HG03095 (cell line): ENCODE results near the gene ARHGAP6.

Experiments used
- ATAC-seq: cut with Tn5 transposase; IDR thresholded peaks from one replicate; pipeline ENCODE4 v1.9.1; 2021; ENCODE audit warnings: moderate library complexity; ENCODE audit not compliant: unreplicated experiment

The ARHGAP6 gene

DNA sequence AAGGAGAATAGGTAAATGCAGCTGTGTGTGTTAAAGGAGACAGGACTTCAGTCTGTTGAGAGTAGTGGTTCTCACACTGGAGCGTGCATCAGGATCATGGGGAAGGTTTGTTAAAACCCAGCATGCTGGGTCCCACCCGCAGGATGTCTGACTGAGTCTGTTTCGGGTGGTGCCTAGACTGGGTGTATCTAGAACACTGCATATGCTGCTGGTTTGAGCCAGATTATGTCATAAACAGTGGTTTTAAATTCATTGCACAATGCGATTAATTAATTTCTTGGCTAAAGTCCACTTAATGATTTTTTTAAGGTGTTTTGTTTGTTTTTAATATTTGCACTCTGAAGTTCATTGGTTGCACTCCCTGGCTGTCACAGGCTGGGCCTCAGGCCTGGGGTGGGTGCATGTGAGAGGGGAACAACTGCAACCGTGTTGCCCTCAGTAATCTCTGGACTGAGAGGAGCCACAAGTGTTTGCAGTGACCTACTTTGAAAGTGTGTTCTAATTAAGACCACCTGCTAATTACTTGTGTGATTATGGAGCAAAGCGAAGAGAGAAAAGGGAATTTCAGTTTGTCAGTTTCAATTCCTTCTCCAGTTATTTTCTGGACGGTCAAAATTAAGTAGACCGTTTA lies 546.3 kb downstream of the ARHGAP6 start:
- ATAC-seq = no peak

DNA sequence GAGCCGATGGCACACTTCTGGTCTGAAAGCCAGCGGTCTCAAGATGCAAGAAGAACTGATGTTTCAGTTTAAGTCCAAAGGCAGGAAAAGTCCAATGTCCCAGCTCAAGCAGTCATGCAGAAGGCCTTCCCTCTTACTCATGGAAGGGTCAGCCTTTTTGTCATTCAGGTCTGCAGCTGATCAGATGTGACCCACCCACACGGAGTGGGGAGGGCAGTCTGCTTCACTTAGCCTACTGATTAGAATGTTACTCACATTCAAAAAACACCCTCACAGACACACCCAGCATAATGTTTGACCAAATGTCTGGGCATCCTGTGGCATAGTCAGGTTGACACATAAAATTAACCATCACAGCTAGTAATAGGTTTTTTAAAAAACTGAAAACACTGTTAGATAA lies 548.0 kb downstream of the ARHGAP6 start:
- ATAC-seq = no peak

DNA sequence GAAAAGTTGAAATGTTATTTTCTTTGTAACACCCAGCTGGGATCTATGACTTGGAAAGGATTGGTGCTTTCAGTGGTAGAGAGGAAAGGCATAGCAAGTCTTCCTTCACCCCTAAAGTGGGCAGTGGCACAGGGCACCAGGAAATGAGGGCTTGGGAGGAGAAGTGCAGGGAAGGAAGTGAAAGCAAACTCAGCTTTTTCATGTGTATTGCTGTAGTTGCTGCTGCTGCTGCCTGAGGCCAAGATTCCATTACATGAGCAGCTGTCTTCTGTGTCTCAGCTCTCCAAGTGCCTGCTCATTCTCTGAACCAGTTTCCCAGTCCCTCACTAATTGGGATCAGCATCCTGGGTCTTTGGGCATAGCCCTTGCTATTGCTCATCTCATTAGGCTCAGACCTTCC lies 552.0 kb downstream of the ARHGAP6 start:
- ATAC-seq = no peak

DNA sequence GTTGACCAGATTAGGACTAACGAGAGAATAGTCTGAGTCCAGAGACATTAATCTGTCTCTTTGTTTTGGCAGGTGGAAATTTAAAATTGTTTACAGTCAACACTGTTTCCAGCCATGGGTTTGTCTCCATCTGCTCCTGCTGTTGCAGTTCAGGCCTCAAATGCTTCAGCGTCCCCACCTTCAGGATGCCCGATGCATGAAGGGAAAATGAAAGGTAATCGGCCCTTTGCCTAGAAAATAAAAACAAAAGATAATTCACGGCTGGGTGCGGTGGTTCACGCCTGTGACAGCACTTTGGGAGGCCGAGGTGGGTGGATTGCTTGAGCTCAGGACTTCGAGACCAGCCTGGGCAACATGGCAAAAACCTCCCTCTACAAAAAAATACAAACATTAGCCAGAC lies 553.8 kb downstream of the ARHGAP6 start:
- ATAC-seq = no peak

DNA sequence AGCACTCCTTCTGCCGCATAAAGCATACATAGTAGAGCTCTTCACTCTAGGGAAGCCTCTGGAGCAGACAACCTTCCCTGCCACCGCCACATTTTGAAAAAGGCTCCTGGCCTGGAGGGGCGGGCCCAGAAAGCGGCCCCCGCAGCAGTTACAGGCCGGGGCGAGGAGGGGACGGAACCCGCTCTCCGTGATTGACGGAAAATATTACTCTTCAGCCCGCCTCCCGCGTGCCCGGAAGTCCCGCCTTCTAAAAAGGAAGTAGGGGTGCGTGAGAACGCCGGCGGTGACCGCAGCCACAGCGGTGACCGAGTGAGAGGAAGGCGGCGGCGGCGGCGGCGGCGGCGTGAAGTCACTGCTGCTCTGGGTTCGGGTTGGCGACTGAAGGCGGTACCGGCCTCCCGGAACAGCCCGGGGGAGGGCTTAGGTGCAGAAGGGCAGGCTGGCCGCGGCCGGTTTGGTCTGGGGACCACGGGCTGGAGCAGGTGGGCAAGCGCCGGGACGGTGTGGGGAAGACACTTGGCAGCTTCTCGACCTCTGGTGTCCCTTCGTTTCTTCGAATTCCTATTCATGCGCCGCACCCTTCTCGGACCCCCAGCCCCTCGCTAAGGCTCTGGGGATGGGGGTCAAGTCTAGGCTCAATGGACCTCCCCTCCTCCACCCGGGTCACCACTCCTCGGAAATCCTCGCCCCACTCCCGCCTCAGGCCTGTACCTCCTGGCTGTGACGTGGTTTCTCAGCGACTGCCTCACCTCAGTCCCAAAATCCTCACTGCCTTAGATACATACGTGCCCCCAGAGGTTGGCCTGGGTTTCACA lies 554.5 kb downstream of the ARHGAP6 start, which contains the start of gene HCCS:
TSS of gene HCCS (plus strand) at position 296 of the 815 bp plus-strand sequence. CDS start 729 bp downstream, outside the sequence.
- ATAC-seq = peak; percentile 95

DNA sequence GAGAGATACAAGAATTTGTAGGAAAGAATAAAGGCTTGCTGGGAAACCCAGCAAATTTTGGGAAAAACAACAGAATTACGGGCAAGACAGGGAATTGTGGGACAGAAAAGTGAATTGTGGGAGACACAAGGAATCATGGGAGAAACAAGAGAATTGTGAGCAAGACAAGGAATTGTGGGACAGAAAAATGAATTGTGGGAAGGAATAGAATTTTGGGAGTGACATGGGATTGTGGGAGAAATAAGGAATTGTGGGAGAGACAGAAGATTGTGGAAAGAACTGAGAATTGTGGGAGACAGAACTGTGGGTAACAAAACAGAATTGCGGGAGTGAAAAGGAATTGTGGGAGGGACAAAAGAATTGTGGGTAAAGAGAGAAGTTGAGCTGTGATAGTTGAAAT lies 555.8 kb downstream of the ARHGAP6 start:
- no peak for ATAC-seq

DNA sequence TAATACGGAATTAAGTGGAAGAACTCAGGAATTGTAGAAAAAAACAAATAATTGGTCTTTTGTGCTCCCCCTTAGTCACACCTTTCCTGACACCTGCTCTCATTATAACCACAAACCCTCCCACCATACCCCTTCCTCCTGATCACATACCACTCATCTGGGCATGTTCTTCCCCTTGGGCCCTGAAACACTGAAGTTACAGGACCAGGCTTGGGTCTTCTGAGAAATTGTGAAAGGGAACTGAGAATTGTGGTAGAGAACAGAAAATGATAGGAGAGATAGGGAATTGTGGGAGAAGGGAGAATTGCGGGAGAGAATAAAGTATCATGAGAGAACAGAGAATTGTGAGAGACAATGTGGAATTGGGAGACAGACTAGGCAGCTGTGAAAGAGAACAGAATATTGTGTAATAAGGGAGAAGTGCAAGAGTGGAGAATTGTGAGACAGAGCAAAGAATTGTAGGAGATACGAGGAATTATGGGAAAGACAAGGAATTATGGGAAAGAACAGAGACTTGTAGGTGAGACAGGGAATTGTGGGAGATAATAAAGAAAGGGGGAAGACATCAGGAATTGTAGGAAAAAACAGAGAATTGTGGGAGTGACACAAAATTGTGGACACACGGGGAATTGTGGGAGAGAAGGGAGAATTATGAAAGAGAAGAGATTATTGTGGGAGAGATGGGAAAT lies 557.3 kb downstream of the ARHGAP6 start:
- ATAC-seq = no peak

DNA sequence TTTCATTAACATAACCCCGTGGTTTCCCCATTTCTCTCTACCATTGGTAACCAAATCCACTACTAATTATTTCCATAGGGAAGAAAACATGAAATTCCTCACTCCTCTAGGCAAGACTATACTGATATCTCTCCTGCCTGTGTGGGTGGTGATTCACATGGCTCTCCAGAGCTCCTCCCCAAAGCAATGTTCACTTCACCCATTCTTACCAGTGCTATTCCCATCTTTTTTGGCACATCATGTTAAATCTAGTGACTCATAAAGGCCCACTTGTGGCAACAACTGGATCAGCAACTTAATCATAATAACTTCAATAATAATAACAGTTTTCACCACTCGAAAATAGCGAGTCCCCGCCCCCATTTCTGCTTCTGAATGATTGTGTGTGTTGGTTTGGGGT lies 560.6 kb downstream of the ARHGAP6 start:
- no peak for ATAC-seq

DNA sequence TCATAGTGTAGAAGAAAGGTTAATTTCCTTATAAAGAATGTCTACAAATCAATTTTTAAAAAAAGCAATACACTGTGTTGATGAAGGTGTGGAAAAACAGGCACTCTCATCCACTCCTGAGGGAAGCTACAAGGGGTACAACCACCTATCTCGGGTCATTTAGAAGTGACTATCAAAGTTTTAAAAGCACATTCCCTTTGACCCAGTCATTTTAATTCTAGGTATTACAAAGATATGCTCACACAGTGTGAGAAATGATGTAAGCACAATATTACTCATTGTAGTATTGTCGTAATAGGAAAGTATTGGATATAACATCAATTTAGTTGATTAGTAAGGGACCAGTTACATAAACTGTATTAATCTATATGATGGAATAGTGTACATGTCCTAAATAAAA lies 562.0 kb downstream of the ARHGAP6 start:
- no peak for ATAC-seq

DNA sequence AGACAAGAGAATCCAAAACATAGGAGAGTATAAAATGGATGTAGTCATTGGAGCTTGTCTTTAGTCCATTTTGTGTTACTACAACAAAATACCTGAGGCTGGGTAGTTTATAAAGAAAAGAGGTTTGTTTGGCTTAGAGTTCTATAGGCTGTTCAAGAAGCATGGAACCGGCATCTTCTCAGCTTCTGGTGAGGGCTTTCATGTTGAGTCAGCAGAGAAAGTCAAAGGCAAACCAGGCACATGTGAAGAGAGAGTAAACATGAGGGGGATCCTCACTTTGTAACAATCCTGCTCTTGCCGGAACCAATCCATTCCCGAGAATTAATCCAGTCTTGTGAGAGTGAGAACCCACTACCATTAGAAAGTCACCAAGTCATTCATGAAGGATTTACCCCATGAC lies 562.7 kb downstream of the ARHGAP6 start:
- ATAC-seq = no peak

DNA sequence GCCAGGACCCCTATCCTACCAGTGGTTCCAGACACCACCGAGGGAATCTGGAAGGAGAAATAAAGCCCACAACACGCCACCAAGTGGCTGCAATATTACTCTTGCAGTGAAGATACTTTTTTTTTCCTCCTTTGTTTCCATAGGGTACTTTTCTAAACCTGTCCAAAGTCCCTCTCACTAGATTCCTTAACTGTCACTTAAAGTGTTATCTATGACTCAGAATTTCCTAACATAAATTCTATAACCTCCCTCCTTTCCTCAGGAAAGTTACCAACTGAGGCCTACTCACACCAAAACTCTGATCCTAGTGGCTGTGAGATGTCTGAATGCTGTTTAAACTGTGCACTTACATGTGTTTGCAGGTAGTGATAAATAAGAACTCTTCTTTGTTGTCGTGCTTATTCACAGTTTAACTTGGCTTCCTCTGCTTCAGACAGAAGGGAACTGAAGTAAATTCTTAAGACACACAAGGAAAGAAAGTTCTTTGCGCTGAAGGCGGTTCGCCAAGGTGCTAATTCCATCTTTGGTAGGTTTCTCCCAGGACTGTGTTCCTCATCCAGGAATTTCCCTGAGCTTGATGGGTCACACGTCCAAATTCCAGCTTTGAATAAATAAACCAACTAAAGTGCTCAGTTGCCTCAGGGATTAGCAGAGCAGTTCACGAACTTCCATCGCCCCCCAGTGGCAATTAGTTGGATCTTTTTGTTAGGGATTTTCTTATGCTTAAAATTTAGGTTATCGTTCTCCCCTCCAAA lies 565.3 kb downstream of the ARHGAP6 start:
- no peak for ATAC-seq

DNA sequence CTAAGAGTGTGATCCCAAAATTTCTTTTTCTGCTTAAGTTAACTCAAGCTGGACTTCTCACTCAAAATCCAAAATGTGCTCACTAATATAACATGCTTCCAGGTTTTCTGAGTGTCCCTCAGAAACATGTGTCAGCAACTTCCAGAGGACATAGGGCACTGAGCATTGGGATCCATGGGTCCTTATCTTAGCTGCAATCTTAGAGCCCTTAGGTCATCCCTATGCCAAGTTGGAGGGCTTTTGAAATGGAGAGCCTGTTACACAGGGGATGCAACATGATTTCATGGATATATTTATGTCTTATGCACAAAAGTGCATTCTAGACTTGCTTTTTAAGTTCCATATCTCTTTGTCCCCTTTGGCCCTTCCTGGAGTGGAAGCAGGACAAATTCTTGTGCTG lies 566.3 kb downstream of the ARHGAP6 start:
- no peak for ATAC-seq

DNA sequence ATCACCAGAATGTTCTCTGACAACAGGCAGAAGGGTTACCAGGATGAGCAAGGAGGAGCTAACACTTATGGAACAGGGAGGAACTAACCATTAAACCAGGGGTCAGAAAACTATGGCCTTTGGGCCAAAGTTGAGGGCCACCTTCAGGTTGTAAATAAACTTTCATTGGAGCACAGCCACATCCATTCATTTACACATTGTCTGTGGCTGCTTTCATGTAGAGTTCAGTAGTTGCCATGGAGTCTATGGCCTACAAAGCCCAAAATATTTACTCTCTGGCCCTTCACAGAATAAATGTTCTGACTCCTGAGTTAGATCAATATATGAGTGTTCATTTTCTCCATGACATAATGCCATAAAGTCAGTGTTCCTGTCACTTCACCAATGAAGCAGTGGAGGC lies 567.8 kb downstream of the ARHGAP6 start:
- ATAC-seq = no peak

DNA sequence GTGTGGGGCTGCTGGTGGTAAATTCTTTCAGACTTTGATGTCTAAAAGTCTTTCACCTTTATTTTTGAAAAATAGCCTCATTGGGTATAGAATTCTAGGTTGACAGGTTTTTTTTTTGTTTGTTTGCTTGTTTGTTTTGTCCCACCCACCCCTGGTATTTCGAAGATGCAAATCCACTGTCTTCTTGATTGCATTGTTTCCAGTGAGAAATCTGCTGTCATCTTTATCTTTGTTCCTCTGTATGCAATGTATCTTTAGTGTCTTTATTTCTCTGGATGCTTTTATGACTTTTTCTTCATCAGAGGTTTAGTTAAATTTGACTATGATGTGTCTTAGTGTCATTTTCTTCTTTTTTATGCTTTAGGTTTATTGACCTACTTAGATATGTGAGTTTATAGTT lies 575.9 kb downstream of the ARHGAP6 start:
- no peak for ATAC-seq
